Panc1 (cell line): Measurements from ENCODE around the gene WASF3.

Experiments
- CTCF ChIP-seq: fragments of 450-650 bp; IDR thresholded peaks from 2 replicates; pipeline ENCODE4 v1.5.1; 2017; ENCODE audit warnings: mild to moderate bottlenecking
- REST ChIP-seq, 2 experiments: IDR thresholded peaks; 2 replicates each; pipeline ENCODE4 v1.6.1; 2011 to 2012; ENCODE audit warnings: low read depth in 2 of 2, control low read depth in 1 of 2, low read length in 1 of 2, mild to moderate bottlenecking in 1 of 2, moderate library complexity in 1 of 2; ENCODE audit not compliant: insufficient read depth in 1 of 2
- SIN3A ChIP-seq: IDR thresholded peaks from 2 replicates; pipeline ENCODE4 v1.6.1; 2012; ENCODE audit warnings: low read depth, mild to moderate bottlenecking, low read length, moderate library complexity, borderline replicate concordance; ENCODE audit not compliant: insufficient read depth
- TCF7L2 ChIP-seq: IDR thresholded peaks from 2 replicates; pipeline ENCODE4 v1.6.1; 2011; ENCODE audit warnings: mild to moderate bottlenecking, low read depth, low read length, inconsistent platforms

- TF ChIP-seq TCF7L2 (no peak), CTCF (no peak), SIN3A (no peak), REST (IDR thresholded peaks at IDR 0.05; ENCODE audit: insufficient read depth in 1 of 2, low read depth in 2 of 2, low read length in 1 of 2) (no peak)
Measured at GRCh38 chr13:26557393-26558073, at the start of gene WASF3.
